Measurements from ENCODE around the gene PRM2. TPM values are rescaled to one million over a fixed set of nuclear protein-coding genes. Genes with fewer than 3 reads are reported as not detected.
A peak's percentile ranks its signal among the peaks of the same experiment; 100 is the strongest.
"Not testable (repeated sequence)": the region's sequence is repeated elsewhere in the genome, so short reads cannot be mapped to it uniquely, and the experiment has no call there.

PRM2 gene
- total RNA-seq, 1 donor from 2014 or later = not detected

DNA sequence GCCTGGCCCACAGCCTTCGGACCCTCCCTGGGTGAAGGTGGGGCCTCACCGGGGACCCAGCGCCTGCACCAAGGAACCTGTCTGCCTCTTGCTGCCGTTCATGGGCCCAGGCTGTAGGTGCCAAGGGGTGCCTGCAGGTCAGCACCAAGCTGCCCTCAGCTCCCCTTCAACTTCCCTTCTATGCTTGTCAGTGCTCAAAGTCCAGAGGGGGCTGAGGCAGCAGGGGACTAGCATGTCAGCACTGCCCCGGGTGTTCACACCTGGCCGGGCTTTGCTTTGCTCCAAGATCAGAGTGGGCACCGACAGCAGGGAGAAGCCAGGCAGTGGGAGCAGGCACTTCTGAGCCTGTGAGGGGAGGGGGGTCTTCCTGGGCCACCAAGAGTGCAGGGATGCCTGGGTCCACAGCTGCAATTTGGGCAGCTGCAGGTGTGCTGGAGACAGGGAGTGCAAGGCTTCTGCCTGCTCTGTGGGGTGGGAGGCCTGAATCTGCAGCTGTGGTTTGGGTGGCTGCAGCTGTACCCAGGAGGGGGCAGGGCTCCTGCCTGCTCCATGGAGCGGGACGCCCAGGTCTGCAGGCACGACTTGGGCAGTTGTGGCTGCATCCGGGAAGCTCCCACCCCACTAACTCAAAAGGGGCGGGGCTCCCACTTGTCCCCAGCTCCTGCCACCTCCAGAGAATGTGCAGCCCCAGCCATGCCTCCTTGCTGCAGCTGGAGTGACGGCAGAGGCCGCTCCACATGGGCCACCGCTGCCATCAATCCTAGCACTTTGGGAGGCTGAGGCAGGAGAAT, 32.4 kb upstream of the PRM2 start:
- DNase-seq (ENCODE audit: low spot score in 2 of 2) = no peak
- no peak for FAIRE-seq

DNA sequence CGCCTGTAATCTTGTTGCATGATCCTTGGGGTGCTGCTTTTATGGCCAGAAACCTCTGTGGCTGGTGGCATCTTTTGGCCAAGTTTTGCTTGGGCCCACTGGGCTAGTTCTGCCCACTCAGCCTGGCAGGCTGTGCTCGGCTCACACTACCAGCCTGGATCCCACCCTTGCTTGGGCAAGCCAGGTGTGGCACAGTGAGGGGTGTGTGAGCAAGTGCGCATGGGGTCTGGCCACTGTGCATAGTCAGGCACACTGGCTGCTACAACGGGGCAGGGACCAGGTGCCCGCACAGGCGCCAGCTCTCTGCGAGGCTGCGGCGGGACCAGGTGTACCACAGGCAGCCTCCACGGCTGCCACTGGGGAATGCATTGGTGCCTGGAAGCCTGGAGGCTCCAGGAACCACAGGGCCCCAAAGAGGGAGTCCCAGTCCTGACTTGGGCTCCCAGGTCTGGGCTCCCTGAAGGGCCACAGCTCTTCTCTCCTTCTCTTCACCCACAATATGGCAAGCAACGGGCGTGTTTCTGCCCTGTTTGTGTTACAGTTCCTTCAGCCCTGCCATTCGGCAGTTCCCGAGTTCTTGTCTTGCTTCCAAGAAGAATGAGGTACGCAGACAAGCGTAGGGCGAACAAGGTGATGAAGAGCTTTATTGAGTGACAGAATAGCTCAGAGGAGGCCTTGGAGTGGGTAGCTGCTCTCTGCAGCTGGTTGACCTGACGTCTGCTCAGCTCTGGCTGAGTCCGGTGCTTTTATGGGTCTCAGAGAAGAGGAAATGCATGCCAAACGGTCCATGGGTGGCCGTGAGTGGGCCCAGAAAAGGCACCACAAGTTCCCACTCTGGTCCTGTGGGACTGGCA, 31.6 kb upstream of the PRM2 start:
- FAIRE-seq = no peak
- DNase-seq (ENCODE audit: low spot score in 2 of 2) = no peak

DNA sequence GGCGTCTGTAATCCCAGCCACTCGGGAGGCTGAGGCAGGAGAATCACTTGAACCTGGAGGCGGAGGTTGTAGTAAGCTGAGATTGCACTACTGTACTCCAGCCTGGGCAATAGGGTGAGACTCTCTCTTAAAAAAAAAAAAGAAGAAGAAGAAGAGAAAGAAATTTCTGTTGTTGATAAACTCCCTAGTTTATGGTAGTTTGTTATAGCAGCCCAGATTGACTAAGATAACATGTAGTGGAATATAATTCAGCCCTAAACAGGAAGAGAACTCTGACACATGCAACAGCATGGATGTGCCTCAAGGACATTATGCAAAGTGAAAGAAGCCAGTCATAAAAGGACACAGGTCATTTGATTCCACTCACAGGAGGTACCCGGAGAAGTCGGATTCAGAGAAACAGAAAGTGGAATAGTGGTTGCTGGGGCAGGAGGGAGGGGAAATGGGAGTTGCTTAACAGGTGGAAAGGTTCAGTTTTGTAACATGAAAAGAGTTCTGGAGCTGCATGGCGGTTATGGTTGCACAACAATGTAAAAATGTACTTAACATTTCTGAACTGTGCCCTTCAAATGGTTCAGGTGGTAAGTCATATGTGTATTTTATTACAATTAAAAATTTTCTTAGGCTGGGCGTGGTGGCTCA, 30.8 kb upstream of the PRM2 start:
- FAIRE-seq (no peak), DNase-seq (ENCODE audit: low spot score in 2 of 2) (no peak)

DNA sequence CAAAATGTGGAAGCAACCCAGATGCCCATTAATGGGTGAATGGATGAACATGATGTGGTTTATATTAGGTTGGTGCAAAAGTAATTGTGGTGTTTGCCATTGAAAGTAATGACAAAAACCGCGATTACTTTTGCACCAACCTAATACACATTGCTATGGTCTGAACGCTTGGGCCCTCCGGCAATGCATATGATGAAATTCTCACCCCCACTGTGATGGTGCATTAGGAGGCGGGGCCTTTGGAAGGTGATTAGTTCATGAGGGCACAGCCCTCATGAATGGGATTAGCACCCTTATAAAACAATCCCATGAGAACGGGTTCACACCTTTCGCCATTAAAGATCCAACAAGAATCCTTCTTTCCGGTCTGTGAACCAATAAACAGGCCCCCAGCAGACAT, 30.1 kb upstream of the PRM2 start:
- DNase-seq (ENCODE audit: low spot score in 2 of 2) (no peak), FAIRE-seq (no peak)

DNA sequence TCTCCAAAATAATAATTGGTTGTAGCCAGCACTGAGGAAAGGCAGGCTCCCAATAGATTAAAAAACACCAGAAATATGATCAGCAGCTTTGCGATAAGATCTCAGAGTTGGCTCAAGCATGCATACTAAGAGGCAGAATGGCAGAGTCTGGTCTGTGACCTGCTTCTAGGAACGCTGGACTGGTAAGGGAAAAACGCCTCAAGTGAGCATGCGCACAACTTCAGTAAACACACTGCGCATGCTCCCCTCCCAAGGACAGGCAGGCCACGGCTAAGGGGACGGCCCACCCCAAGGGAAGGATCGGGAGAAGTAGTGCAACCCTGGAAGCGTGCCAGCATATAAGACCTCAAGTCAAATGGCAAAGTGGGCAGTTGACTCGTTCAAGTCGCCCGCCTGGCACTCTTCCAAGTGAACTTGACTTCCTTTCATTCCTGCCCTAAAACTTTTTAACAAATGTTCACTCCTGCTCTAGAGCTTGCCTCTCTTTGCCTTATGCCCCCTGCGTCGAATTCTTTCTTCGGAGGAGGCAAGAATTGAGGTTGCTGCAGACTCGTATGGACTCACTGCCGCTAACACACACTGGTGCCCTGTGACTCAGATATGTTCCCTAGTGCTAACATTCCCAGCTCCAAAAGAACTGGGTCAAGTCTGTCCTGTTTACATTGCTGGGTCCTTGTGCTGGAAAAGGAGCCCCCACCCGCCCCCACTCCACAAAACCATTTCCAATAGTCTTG, 27.3 kb upstream of the PRM2 start:
- FAIRE-seq = no peak
- no peak for DNase-seq (ENCODE audit: low spot score in 2 of 2)

DNA sequence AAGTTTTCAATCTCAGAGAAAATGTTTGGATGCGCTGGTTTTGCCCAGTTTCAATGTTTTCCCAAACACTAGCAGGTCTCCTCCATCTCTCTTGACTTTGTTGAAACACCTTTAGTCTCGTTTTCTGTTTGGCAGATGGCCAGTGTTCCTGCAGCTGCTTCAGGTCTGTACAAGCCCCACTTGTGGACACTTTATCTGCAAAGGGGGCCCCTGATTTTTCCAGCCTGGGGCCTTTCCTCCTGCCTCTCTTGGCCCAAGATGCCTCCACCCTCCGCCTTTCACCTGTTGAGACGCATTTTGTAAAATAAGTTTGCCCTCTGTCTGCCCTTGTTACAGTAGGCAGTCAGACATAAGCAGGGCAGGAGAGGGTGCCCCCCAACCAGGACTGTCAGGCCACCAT, 26.7 kb upstream of the PRM2 start:
- FAIRE-seq = no peak
- no peak for DNase-seq (ENCODE audit: low spot score in 2 of 2)

DNA sequence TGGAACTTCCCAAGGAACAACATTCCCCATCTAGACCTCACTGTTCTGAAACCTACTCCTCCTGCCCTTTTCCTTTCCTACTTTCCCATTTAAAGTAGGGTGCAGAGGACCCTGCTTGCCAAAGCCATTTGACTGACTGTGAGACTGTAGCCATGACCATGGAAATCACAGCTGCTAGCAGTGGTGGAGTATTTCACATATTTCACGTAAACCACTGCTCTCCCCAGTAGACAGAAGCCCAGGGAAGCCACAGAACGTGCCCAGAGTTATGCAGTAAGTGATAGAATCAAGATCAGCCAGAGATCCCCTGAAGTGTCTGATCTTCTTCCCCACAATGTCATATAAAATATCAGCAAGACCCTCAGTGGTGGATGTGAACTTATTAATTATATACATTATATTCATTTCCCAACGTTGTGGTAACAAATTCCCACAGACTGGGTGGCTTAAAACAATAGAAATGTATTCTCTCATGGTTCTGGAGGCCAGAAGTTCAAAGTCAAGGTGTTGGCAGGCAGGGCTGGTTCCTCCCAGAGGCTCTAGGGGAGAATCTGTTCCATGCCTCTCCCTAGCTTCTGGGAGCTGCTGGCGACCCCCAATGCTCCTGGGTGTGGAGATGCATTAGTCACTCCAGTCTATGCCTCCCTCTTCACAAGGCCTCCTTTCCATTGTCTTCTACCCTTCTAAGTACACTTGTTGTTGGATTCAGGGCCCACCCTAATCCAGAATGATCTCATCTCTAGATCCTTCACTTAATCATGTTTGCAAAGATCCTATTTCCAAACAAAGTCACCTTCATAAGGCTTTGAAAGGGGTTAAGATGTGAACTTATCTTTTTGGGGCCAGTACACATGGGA, 25.6 kb upstream of the PRM2 start:
- FAIRE-seq (no peak), DNase-seq (ENCODE audit: low spot score in 2 of 2) (no peak)

DNA sequence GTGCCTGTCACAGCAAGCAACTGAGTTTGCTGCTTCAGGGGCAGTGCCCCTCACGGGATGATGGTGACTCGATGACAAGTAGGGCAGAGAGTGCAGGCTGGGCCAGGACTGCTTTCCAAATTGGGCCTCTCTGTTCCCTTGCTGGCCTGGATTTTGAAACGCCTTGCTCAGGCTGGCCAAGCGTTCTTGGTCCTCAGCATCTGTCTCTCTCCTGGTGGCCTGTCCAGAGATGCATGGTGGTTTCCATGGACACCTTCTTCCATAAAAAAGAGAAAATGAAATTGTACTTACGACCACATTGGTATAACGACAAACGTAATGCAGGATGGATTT, 24.2 kb upstream of the PRM2 start:
- no peak for DNase-seq (ENCODE audit: low spot score in 2 of 2)
- no peak for FAIRE-seq

DNA sequence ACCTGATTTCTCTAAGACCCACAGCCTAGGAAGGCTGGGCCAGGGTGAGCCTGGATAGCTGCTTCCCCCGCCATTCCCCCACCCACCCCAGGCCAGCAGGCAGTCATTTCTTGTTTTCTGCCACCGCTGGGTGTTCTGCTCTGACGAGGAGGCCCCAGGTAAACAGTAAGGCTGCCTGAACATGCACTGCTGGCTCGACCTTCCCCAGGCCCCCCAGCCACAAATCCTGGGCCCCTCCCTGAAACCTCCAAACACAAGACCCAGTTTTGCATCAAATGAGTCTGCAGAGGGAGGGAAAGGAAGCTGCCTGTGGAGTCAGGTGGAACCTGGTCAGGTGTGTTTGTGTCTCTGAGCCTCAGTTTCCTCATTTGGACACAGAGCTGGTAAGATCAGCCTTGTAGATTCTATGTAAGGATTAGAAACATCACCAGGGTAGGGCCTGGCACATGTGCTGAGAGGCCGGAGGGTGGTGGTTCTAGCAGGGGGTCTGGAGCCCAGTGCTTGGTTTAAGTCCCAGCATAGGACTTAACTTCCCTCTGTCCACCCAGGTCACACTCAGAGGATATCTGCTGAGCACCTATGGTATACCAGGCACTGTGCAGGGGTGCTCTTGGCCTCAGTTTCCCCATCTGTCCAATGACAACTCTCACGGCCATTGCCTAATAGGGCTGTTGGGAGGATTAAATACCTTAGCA, 23.7 kb upstream of the PRM2 start:
- DNase-seq (ENCODE audit: low spot score in 2 of 2) = no peak
- no peak for FAIRE-seq

DNA sequence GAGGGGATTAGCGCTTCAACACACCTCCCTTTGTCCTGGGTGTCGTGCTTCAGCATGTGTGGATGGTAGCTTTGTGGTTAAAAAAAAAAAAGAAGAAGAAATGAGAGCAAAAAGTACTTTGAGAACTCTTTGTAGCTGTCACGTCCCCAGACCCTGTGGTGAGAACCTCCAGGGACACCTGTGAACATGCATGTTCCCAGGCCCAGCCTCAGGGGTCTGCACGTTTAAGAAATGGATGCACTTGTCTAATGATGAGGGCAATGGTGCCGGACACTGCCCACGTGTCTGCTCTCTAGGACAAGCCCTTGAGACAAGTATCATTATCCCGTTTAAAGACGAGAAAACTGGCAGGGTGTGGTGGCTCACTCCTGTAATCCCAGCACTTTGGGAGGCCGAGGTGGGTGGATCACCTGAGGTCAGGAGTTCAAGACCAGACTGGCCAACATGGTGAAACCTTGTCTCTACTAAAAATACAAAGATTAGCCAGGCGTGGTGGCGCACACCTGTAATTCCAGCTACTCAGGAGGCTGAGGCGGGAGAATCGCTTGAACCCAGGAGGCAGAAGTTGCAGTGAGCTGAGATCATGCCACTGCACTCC, 22.8 kb upstream of the PRM2 start:
- FAIRE-seq; DNase-seq (ENCODE audit: low spot score in 2 of 2): not testable (repeated sequence)

DNA sequence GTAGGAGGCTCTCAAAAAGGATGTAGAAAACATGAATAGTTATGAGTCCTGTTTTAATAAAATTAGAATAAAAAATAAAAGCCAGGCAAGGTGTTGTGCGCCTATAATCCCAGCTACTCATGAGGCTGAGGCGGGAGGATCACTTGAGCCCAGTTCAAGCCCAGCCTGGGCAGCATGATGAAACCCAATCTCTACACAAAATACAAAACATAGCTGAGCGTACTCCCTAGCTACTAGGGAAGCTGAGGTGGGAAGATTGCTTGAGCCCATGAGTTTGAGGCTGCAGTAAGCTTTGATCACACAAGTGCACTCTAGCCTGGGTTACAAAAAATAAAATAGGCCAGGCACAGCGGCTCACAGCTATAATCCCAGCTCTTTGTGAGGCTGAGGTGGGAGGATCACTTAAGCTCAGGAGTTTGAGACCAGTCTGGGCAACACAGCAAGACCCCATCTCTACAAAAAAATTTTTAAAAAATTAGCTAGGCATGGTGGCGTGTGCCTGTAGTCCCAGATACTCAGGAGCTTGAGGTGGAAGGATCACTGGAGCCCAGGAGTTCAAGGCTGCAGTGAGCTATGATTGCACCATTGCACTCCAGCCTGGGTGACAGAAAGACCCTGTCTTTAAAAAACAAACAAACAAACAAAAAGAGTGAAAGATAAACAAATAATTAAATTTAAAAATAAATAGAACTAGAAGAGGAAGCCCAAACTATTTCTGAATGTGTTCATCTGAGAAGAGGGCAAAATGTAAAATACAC, 22.0 kb upstream of the PRM2 start:
- DNase-seq (ENCODE audit: low spot score in 2 of 2) (no peak), FAIRE-seq (no peak)

DNA sequence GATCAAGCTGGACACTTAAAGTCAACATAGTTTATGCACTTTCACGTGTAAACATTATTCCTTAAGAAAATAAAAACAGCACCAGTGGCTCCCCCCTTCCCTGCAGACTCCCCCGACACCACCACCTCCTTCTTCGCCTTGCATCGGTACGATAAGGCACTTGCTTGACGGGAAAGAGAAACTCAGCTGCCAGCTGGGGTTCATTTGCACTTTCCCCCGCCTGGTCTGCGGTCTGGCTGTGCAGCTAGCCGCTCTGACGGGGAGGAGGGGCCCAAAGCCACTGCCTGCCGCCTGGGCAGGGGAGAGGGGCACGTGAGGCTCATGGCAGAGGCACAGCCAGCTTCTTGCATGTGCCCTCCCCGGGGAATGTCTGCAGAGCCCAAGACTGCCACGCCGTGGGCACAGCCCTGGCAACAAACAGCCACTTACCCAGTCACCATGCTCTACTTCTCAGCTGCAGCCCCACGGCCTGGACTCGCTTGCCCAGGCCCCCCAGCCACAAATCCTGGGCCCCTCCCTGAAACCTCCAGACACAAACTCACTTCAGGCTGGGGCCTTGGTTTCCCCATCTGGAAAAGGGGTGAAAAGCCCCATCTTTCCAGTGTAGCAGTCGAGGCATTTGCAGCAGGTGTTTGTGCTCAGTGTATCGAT, 21.3 kb upstream of the PRM2 start:
- DNase-seq (ENCODE audit: low spot score in 2 of 2) (peak; percentile 40 to 55), FAIRE-seq (no peak)

DNA sequence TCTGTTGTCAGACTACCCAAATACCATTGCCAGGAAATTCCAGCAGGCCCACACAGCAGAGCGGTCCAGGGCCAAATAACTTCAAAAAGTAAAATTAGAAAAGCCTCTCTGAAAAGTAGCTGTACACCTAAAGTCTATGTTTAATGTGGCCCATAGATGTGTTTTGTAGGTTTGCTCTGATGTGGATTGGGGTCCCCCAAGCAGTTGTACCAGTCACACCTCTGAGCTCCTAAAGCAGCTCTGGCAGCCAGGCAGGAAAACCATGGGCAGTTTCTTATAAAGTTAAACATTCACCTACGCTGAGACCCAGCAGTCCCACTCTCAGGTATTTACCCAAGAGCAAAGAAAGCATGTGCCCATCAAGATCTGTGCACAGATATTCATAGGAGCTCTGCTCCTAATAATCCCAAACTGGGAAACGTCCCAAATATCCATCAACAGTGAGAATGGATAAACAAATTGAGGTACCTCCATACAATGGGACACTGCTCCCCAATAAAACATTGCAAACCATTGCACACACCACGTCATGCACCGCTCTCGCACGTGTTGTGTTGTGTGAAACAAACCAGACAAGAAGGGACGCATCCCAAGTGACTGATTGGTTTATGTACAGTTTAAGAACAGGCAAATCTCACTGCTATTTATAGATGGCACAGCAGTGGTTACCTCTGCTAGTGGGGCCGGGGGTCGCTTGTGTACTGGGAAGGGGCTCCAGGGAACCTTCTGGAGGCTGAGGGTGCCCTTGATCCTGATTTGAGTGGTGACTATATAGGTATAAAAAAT, 20.6 kb upstream of the PRM2 start:
- FAIRE-seq (no peak), DNase-seq (ENCODE audit: low spot score in 2 of 2) (no peak)

DNA sequence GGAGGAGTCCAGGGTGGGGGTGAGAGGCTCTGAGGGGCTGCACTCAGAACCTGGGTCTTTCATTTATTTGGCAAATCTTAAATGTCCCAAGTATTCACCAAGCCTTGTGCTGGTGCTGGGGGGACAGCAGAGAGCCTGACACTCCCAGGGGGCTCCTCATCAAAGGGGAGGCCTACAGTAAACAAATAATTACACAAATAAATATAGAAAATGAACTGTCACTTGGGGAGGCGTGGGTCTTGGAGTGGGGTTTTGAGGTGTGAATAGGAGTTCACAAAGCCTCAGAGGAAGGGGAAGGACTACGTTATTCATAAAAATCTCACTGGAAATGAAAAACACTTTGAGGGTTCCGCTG, 20.0 kb upstream of the PRM2 start:
- no peak for FAIRE-seq
- no peak for DNase-seq (ENCODE audit: low spot score in 2 of 2)

DNA sequence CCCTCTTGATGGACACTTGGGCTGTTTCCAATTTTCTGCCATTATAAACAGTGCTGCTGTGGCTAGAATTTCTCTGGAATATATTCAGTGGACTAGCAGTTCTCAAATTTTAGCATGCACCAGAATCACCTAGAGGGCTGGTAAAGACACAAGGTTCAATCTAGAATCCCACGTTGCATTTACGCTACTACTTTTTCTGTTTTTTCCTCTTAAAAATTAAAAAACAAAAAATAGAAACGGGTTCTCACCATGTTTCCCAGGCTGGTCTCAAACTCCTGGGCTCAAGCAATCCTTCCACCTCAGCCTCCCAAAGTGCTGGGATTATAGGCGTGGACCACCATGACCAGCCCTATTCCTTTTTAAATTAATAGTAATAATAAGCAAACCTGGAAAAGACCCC, 19.4 kb upstream of the PRM2 start:
- FAIRE-seq (no peak), DNase-seq (ENCODE audit: low spot score in 2 of 2) (no peak)

DNA sequence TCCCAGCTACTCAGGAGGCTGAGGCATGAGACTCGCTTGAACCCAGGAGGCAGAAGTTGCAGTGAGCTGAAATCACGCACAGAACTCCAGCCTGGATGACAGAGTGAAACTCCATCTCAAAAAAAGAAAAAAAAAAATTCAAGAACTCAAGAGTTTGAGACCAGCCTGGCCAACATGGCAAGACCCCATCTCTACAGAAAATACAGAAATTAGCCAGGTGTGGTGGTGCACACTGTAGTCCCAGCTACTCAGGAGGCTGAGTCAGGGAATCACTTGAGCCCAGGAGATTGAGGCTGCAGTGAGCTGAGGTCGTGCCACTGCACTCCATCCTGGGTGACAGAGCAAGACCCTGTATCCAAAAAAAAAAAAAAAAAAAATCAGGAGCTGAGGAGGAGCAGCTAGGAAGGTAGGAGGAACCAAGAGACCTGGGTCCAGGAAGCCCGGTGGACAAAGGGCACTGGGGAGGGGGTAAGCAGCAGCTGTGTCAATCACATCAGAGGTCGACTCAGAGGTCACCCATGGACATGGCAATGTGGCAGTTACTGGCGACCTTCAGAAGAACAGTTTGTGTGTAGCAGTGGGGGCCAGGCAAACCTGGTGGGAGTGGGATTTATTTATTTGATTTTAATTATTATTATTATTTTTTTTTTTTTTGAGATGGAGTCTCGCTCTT, 15.9 kb upstream of the PRM2 start:
- DNase-seq (ENCODE audit: low spot score in 2 of 2) (no peak), FAIRE-seq (no peak)
